ENCODE results near the gene CDK6.

The CDK6 gene

GRCh38 chr7:92802406-92802805 is 34.0 kb downstream of the CDK6 start:
- no peak for DNase-seq (ENCODE audit: low spot score)
- TF ChIP-seq CTCF (IDR thresholded peaks at IDR 0.05; ENCODE audit: borderline replicate concordance, control extremely low read depth, extremely low read depth, insufficient read depth, missing control alignments) = no peak
- in situ Hi-C loops (cut with MboI; ENCODE audit: low sequenced_read_pairs, unreplicated experiment) = no loop called here

- no peak for TF ChIP-seq CTCF (IDR thresholded peaks at IDR 0.05; ENCODE audit: borderline replicate concordance, control extremely low read depth, extremely low read depth, insufficient read depth, missing control alignments)
- in situ Hi-C loops (cut with MboI; ENCODE audit: low sequenced_read_pairs, unreplicated experiment) = no loop called here
- no peak for DNase-seq (ENCODE audit: low spot score)
Observed at GRCh38 chr7:92799446-92800211, 36.7 kb downstream of the CDK6 start.

- TF ChIP-seq CTCF (IDR thresholded peaks at IDR 0.05; ENCODE audit: borderline replicate concordance, control extremely low read depth, extremely low read depth, insufficient read depth, missing control alignments) = no peak
- in situ Hi-C loops (cut with MboI; ENCODE audit: low sequenced_read_pairs, unreplicated experiment) = no loop called here
- no peak for DNase-seq (ENCODE audit: low spot score)
Observed at GRCh38 chr7:92798517-92799249, 37.7 kb downstream of the CDK6 start.

- no peak for TF ChIP-seq CTCF (IDR thresholded peaks at IDR 0.05; ENCODE audit: borderline replicate concordance, control extremely low read depth, extremely low read depth, insufficient read depth, missing control alignments)
- in situ Hi-C loops (cut with MboI; ENCODE audit: low sequenced_read_pairs, unreplicated experiment) = no loop called here
- no peak for DNase-seq (ENCODE audit: low spot score)
Observed at GRCh38 chr7:92797693-92798092, 38.7 kb downstream of the CDK6 start.

- in situ Hi-C loops (cut with MboI; ENCODE audit: low sequenced_read_pairs, unreplicated experiment) = no loop called here
- DNase-seq (ENCODE audit: low spot score) = no peak
- TF ChIP-seq CTCF (IDR thresholded peaks at IDR 0.05; ENCODE audit: borderline replicate concordance, control extremely low read depth, extremely low read depth, insufficient read depth, missing control alignments) = no peak
Observed at GRCh38 chr7:92797284-92797683, 39.1 kb downstream of the CDK6 start.

GRCh38 chr7:92794831-92795230 is 41.5 kb downstream of the CDK6 start:
- TF ChIP-seq CTCF (IDR thresholded peaks at IDR 0.05; ENCODE audit: borderline replicate concordance, control extremely low read depth, extremely low read depth, insufficient read depth, missing control alignments) = no peak
- in situ Hi-C loops (cut with MboI; ENCODE audit: low sequenced_read_pairs, unreplicated experiment) = no loop called here
- no peak for DNase-seq (ENCODE audit: low spot score)

Data from GM13976 (cell line).